HepG2 (cell line): ENCODE data around the gene CHN2. TPM values are rescaled to one million over a fixed set of nuclear protein-coding genes. Genes with fewer than 3 reads are reported as not detected.

ENCODE experiments used
- CBX2 ChIP-seq, 2 experiments: fragments of 200-600 bp in 1 of 2; sonication (generic); formaldehyde crosslinking in 1 of 2; IDR thresholded peaks; 2 replicates each; pipeline versions ENCODE4 v1.7.0 to v1.8.1; 2018 to 2022; ENCODE audit warnings: low read depth in 2 of 2, low read length in 1 of 2, mild to moderate bottlenecking in 1 of 2, missing genetic modification reagents in 1 of 2
- CBX5 ChIP-seq: sonication (generic); formaldehyde crosslinking; IDR thresholded peaks from 2 replicates; pipeline ENCODE4 v1.4.0; 2020; ENCODE audit warnings: missing genetic modification reagents, borderline replicate concordance
- FLYWCH1 ChIP-seq: sonication (generic); formaldehyde crosslinking; IDR thresholded peaks from 2 replicates; pipeline ENCODE4 v1.8.1; 2023; ENCODE audit warnings: mild to moderate bottlenecking, missing genetic modification reagents
- SMAD1 ChIP-seq: sonication (generic); formaldehyde crosslinking; IDR thresholded peaks from 2 replicates; pipeline ENCODE4 v1.4.0; 2020; ENCODE audit warnings: missing genetic modification reagents, low read depth, mild to moderate bottlenecking, borderline replicate concordance
- ZNF883 ChIP-seq: sonication (generic); formaldehyde crosslinking; IDR thresholded peaks from 2 replicates; pipeline ENCODE4 v1.5.1; 2020; ENCODE audit warnings: mild to moderate bottlenecking, missing genetic modification reagents; ENCODE audit errors: not compliant biosample characterization
- polyA plus RNA-seq, 8 experiments: library from polyadenylated mRNA; depleted of rRNA in 3 of 8; stranded (reverse) in 7 of 8; unstranded in 1 of 8; fragments of >200 nt; fragmentation: Illumina TruSeq in 4 of 8; extraction: Trizol in 4 of 8; gene quantifications; 2 replicates each; pipeline versions ENCODE4 v1.2.1 to v1.2.3, GENCODE V29; 2011 to 2016; ENCODE audit warnings: low read depth in 4 of 8, missing spikeins in 1 of 8, mixed read lengths in 1 of 8; ENCODE audit not compliant: insufficient read depth in 1 of 8
- total RNA-seq, 5 experiments: library from RNA; depleted of rRNA; stranded (reverse); fragments of >200 nt; fragmentation: Illumina TruSeq; extraction: Trizol; gene quantifications; 2 replicates each; pipeline ENCODE4 v1.2.3, GENCODE V29; 2016; ENCODE audit warnings: low read depth in 1 of 5
- TF ChIP-seq, protein P1 (sequence below): sonication (generic); formaldehyde crosslinking; IDR thresholded peaks from 2 replicates; pipeline ENCODE4 v1.4.0; 2020; ENCODE audit warnings: missing genetic modification reagents, borderline replicate concordance
- TF ChIP-seq, protein P2 (sequence below): sonication (generic); formaldehyde crosslinking; conservative IDR thresholded peaks from 2 replicates; pipeline ENCODE4 v1.4.0; 2020; ENCODE audit warnings: missing genetic modification reagents
- TF ChIP-seq, protein P3 (sequence below): sonication (generic); formaldehyde crosslinking; IDR thresholded peaks from 2 replicates; pipeline ENCODE4 v1.5.0; 2020; ENCODE audit warnings: mild to moderate bottlenecking, missing genetic modification reagents

The CHN2 gene
- total and polyA plus RNA-seq, 2 of the 13 experiments (the other 11 are each of a cell fraction or from before 2014, with no cell fraction given): 23.5 to 30.5 TPM

DNA sequence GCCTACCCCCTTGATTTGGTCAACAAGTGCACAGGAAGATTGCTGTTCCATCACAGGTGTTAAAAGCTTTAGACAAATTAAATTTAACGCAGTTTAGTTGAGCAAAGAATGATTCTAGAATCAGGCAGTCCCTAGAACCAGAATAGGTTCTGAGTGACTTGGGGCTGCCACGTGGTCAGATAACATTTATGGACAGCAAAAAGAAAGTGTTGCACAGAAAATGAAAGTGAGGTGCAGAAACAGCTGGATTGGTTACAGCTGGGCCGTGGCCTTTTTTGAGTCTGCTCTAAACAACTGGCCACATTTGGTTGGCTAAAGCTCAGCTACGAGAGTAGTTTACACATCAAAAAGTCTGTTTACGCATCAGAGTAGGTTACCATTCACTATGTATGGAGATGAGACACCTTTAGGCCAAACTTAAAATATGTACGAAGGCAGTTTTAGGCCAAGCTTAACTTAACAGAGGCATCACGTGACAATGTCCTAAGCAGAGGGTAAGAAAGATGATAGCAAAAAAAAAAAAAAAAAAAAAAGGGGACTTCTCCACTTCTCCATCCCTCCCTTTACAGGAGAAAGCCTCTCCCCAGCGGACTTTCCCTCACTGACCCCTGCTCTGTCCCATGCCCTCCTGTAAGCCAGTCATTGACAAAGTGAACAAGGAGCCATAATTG lies 235.8 kb downstream of the CHN2 start (continued):
- TF ChIP-seq, protein P1, sequence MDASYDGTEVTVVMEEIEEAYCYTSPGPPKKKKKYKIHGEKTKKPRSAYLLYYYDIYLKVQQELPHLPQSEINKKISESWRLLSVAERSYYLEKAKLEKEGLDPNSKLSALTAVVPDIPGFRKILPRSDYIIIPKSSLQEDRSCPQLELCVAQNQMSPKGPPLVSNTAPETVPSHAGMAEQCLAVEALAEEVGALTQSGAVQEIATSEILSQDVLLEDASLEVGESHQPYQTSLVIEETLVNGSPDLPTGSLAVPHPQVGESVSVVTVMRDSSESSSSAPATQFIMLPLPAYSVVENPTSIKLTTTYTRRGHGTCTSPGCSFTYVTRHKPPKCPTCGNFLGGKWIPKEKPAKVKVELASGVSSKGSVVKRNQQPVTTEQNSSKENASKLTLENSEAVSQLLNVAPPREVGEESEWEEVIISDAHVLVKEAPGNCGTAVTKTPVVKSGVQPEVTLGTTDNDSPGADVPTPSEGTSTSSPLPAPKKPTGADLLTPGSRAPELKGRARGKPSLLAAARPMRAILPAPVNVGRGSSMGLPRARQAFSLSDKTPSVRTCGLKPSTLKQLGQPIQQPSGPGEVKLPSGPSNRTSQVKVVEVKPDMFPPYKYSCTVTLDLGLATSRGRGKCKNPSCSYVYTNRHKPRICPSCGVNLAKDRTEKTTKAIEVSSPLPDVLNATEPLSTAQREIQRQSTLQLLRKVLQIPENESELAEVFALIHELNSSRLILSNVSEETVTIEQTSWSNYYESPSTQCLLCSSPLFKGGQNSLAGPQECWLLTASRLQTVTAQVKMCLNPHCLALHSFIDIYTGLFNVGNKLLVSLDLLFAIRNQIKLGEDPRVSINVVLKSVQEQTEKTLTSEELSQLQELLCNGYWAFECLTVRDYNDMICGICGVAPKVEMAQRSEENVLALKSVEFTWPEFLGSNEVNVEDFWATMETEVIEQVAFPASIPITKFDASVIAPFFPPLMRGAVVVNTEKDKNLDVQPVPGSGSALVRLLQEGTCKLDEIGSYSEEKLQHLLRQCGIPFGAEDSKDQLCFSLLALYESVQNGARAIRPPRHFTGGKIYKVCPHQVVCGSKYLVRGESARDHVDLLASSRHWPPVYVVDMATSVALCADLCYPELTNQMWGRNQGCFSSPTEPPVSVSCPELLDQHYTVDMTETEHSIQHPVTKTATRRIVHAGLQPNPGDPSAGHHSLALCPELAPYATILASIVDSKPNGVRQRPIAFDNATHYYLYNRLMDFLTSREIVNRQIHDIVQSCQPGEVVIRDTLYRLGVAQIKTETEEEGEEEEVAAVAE (CRISPR knock-in tag): no peak
- TF ChIP-seq FLYWCH1 (CRISPR knock-in tag) (no peak), CBX5 (CRISPR knock-in tag) (no peak), SMAD1 (no peak), ZNF883 (CRISPR knock-in tag) (no peak), CBX2 (IDR thresholded peaks at IDR 0.05; ENCODE audit: low read depth, low read length) (no peak), CBX2 (CRISPR knock-in tag; IDR thresholded peaks at IDR 0.05; ENCODE audit: low read depth) (no peak)
- TF ChIP-seq, protein P2, sequence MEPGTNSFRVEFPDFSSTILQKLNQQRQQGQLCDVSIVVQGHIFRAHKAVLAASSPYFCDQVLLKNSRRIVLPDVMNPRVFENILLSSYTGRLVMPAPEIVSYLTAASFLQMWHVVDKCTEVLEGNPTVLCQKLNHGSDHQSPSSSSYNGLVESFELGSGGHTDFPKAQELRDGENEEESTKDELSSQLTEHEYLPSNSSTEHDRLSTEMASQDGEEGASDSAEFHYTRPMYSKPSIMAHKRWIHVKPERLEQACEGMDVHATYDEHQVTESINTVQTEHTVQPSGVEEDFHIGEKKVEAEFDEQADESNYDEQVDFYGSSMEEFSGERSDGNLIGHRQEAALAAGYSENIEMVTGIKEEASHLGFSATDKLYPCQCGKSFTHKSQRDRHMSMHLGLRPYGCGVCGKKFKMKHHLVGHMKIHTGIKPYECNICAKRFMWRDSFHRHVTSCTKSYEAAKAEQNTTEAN (CRISPR knock-in tag): no peak
- TF ChIP-seq, protein P3, sequence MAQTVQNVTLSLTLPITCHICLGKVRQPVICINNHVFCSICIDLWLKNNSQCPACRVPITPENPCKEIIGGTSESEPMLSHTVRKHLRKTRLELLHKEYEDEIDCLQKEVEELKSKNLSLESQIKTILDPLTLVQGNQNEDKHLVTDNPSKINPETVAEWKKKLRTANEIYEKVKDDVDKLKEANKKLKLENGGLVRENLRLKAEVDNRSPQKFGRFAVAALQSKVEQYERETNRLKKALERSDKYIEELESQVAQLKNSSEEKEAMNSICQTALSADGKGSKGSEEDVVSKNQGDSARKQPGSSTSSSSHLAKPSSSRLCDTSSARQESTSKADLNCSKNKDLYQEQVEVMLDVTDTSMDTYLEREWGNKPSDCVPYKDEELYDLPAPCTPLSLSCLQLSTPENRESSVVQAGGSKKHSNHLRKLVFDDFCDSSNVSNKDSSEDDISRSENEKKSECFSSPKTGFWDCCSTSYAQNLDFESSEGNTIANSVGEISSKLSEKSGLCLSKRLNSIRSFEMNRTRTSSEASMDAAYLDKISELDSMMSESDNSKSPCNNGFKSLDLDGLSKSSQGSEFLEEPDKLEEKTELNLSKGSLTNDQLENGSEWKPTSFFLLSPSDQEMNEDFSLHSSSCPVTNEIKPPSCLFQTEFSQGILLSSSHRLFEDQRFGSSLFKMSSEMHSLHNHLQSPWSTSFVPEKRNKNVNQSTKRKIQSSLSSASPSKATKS (CRISPR knock-in tag): no peak
